CD4-positive, alpha-beta T cell treated with Interleukin-21 for 1 hour (primary cell): ENCODE data around the gene LCT.
"Not testable (repeated sequence)": the region's sequence is repeated elsewhere in the genome, so short reads cannot be mapped to it uniquely, and the experiment has no call there.

Experiments
- DNase-seq: peaks from one replicate; pipeline ENCODE4 v3.0.0-alpha.2; 2020

The LCT gene

GRCh38 chr2:135796606-135797005 is 40.4 kb downstream of the LCT start:
- DNase-seq: no peak

DNA sequence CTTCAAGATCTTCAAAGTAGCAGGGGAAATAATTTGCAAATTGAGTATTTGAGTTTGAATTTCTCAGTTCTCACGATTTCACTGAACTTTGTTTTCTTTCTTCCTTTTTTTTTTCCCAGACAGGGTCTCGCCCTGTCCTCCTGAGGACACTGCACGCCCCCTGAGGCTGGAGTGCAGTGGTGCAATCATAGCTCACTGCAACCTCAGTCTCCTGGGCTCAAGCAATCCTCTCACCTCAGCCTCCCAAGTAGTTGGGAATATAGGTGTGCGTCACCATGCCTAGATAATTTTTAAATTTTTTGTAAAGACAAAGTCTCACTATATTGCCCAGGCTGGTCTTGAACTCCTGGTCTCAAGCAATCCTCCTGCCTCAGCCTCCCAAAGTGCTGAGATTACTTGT is 41.3 kb downstream of the LCT start:
- not testable (repeated sequence) for DNase-seq

- DNase-seq: no peak
Measured at GRCh38 chr2:135792401-135793150, 44.4 kb downstream of the LCT start.

- DNase-seq: no peak
Measured at GRCh38 chr2:135791418-135792190, 45.4 kb downstream of the LCT start.

GRCh38 chr2:135790423-135790822 is 46.6 kb downstream of the LCT start:
- no peak for DNase-seq

DNA sequence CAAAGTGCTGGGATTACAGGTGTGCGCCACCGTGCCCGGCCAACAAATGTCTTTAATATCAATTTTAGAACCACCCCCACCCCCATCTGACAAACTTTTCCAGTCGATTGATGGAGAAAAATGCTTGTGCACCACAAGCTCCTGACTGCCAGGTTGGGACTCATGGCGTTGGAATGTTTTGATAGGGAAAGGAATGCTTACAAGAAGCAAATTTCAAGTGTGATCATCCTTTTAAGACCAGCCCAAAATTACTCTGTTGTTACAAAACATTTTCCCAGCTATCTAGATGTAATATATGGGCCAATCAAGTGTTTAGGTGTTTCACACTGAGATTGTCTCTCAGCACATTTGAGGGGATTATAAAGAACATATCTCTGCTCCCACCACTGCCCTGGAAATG is 50.2 kb downstream of the LCT start:
- no peak for DNase-seq

DNA sequence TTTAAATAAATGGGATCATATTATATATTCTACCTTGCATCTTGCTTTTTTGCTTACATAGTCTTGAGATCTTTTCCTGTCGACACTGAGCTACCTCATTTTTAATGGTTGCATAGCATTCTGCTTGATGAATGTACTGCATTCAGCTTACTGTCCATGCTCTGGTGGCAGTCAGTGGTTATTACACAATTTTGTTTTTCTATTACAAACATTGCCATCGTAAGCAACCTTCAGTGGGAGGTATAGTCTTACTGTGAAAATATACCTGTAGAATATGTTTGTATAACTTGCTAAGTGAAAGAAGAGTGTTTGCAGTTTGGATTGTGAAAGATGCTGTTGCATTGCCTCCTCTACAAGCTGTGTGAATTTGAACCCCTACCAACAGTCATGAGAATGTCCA is 52.0 kb downstream of the LCT start:
- DNase-seq: no peak

GRCh38 chr2:135783439-135783838 is 53.5 kb downstream of the LCT start:
- no peak for DNase-seq

DNA sequence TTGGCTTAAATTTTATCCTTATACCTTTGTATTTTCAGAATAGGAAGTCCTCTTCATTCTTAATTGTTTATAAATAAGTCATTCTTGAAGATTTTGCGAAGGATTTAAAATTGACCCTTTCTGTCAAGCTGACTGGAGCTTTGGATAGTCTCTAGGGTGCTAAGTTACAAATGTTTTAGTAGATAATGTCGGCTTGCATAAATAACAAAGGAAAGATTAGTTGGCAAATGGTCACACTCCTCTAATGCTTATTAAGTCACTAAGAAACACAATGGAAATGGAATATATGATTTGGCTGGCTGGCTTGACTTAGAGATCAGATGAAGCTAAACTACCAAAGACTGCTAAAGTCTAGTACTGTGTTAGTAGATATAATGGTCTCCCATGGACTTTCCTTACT is 54.8 kb downstream of the LCT start:
- DNase-seq: no peak

DNA sequence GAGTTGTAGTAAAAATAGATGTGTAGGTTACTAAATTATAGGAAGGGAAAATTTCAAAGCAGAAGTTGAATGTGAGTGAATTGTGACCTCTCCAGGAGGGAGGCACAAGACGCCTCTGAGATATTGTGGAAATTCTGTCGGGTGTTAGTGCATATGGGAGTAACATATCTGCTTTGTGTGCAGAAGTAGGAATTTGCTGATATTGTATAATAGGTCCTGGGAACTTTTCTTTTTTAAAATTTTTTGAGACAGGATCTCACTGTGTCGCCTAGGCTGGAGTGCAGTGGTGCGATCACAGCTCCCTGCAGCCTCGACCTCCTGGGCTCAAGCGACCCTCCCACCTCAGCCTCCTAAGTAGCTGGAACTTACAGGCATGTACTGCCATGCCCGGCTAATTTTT is 60.6 kb downstream of the LCT start:
- DNase-seq: no peak

DNA sequence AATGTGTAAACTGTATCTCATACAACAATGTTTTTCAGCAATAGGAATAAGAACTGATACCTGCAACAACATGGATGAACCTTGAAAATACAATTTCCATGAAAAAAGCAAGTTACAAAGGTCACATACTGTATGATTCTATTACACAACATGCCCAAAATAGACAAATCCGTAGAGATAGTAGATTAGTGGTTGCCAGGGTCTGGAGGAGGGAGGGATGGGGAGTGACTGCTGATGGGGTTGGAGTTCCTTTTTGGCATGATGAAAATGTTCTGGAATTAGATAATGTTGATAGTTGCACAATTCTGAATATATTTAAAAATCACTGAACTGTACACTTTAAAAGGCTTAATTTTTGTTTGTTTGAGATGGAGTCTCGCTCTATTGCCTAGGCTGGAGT is 61.6 kb downstream of the LCT start:
- DNase-seq: no peak

DNA sequence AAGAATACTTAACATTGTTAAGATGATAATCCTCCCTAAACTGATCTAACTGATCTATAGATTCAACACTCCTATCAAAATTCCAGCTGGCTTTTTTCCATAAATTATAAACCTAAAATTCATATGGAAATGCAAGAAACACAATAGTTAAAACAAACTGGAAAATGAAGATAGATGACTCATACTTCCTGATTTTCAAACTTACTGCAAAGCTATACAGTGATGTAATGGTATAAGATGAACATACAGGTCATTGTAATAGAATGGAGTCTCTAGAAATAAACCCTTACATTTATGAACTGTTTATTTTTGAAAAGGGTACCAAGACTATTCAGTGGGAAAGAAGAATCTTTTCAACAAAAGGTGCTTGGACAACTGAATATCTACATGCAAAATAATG is 63.1 kb downstream of the LCT start:
- DNase-seq: no peak

DNA sequence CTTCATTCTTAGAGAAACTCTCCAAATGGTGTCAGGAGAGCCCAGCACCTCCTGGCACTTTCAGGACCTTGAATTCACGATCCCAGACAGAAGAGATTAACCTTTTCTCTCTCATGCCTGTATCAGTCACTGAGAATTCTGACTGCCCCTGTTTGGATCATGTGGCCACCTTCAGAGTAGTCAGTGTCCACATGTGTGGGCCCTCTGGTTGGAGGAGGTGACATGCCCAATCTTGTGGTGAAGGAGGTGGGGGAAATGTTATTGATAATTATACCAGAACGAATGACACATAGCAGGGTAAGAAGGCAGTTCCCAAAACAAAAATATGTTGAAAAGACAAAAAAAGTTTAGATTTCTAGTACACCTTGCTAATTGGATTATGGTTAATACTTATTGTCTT is 63.7 kb downstream of the LCT start:
- no peak for DNase-seq

- DNase-seq: no peak
Measured at GRCh38 chr2:135768863-135769262, 68.1 kb downstream of the LCT start.

DNA sequence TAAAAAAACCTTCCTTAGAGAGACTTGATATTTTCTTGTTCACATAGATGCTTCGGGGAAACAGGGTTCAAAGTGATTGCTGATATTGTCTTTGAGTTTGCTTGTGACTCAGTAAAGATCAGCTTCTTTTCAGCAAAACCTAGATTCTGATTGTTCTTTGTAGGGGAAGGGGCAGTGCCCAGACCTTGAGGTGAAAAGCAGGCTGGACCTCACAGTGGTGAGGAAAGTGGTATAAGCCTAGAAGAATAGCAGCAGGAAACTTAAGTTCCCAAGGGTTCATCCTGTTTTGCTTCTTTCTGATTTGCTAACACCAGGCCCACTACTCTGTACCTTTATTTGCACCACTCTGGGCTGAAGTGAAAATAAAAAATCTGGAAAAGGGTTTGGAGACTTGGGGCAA is 74.5 kb downstream of the LCT start:
- DNase-seq: no peak

DNA sequence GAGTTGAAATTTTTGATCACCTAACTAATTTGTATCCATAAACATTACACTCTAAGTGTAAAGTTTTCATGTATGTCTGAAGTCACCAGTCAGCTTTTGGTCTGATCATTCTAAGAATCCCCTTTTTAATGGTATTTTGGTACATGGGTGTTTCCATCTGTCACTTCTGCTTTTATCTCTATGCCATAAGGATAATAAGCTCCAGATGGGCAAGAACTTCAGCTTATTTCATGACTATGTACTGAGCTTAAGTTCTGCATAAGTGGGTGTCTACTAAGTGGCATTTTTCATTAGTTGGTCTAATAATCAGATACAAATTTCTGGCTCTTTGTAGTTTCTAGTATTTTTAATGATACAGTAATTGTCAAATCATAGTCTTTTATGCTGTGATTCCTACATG is 75.0 kb downstream of the LCT start:
- no peak for DNase-seq

GRCh38 chr2:135756692-135757091 is 80.3 kb downstream of the LCT start:
- no peak for DNase-seq

GRCh38 chr2:135755573-135755972 is 81.4 kb downstream of the LCT start:
- no peak for DNase-seq

GRCh38 chr2:135745545-135745944 is 91.4 kb downstream of the LCT start:
- no peak for DNase-seq

DNA sequence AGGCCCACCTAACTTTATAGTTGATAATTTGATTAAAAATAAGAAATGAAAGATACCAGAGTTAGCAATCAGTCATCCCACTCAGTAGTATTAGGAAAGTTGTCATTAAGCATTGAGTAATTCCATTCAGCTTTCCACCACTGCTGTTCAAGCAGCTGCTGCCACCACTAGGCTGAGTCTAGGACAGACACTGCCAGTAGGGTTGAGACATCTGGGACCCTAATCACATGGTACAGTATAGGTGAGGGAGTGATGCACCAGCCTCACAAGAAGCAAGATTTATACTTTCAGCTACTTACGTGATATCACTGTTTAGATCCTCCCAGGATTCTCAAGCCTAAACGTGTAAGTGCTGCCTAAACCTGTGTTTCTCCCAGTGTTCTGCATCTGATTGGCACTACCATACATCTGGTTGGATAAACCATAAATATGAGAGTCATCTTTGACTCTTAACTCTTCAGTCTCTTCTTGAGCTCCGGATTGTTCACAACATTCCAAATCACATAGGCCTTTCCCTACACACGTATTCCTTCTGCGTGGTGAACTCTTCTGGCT is 92.1 kb downstream of the LCT start:
- DNase-seq: peak; percentile 41

DNA sequence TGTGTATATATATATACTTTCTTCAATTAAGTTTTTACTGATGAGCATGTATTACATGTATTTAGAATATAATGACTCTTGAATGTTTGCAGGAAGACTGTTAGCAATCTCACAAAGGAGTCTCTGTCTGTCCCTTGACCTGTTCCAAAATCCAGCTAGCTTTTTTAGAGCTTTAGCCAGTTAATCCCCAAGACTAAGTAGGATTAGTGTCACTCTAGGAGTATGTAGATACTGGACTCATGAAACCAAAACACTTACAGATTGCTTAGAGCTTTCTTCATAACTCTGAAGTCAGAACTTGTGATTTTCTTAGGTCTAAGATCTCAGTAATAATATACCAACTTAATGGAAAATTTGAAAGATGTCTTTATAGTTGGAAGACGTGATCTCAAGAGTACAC is 93.1 kb downstream of the LCT start:
- DNase-seq: no peak

DNA sequence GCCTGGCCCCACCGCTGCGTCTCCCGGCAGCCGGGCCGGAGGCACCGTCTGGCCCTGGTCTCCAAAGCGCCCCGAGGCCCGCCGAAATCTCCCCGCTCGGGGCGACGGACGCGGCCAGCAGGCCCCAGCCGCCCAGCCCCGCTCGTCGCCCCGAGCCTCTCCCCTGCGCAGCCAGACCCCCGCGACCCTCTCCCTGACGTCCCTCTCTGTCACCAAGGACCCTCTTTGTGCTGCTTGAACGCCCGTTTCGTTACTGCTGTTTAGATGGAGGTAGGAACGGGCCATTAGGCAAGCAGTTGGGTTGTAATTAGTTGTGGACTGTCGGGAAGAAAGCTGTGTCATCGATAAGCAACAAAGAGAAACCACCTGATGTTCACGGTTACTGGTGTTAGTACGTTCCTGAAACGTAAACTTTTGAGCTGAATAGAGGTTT is 94.6 kb downstream of the LCT start:
- DNase-seq: peak; percentile 68

DNA sequence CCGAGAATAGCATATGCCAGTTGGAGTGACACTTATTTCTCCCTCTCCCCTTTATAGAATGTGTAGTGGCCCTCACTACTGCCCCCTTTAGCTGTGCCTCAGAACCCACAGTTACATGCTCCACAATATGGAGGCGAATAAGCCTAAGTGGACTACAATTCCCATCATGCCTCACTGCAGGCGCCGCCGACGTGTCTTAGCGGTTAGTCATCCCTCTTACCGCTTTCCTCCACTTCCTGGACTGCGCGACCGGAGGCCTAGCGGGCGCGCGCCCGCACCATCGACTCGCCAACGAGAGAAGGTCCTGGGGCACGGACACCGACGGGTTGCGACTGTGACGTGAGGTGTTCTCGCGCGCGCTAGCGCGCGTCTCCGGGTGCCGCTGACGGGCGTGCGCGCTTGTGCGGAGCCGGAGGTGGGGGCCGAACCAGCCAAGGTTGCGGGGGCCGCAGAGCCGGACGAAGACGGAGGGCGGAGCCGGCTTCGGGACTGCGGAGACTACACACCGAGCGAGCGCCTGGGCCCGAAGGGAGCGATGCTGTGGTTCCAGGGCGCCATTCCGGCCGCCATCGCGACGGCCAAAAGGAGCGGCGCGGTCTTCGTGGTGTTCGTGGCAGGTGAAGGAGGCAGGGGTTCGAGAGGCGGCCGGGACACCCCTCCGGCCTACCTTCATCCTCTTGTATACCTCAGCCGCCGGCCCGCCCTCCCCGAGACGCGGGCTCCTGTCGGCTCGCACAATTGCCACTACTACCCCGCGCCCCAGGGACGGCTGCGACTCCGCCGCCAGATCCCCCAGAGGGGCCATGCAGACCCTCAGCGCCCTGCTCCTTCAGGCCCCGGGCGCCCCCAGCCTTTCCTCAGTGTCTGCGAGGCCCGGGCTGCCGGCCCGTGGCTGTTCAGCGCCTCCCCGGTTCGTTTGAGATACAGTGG is 95.3 kb downstream of the LCT start, which contains the start of gene UBXN4:
Gene UBXN4, plus strand, starts transcription at position 461 of the 930 bp plus-strand sequence. Its CDS starts 75 bp downstream, at position 536.
- peak; percentile 98 for DNase-seq
